Suprapubic skin (tissue), 4 donors: Measurements from ENCODE around the gene SLC25A29.

Experiments
- CTCF ChIP-seq, 2 donors: fragments of 200-600 bp in 1 of 2; fragments of 450-650 bp in 1 of 2; sonication (generic) in 1 of 2; IDR thresholded peaks; one replicate each; pipeline ENCODE4 v1.5.1; 2016 to 2019; ENCODE audit warnings: antibody characterized with exemption in 2 of 2, mild to moderate bottlenecking in 1 of 2, moderate library complexity in 1 of 2
- EP300 ChIP-seq: sonication (generic); formaldehyde crosslinking; IDR thresholded peaks from one replicate; pipeline ENCODE4 v1.6.1; 2017; ENCODE audit warnings: antibody characterized with exemption
- POLR2A ChIP-seq, 2 donors: fragments of 450-650 bp; IDR thresholded peaks; one replicate each; pipeline ENCODE4 v1.6.1; 2017; ENCODE audit warnings: antibody characterized with exemption in 2 of 2, mild to moderate bottlenecking in 2 of 2, moderate library complexity in 2 of 2
- POLR2AphosphoS5 ChIP-seq, 3 donors: sonication (generic); formaldehyde crosslinking; IDR thresholded peaks; one replicate each; pipeline ENCODE4 v1.6.1; 2017; ENCODE audit warnings: antibody characterized with exemption in 3 of 3

GRCh38 chr14:100281286-100282082, 24.8 kb downstream of the SLC25A29 start:
- TF ChIP-seq CTCF (IDR thresholded peaks at IDR 0.05), result no peak
- TF ChIP-seq POLR2A (IDR thresholded peaks at IDR 0.05), result no peak
- no peak for TF ChIP-seq POLR2AphosphoS5 (IDR thresholded peaks at IDR 0.05)
- no peak for TF ChIP-seq EP300
